Measurements from ENCODE around the gene NOL9.

DNA sequence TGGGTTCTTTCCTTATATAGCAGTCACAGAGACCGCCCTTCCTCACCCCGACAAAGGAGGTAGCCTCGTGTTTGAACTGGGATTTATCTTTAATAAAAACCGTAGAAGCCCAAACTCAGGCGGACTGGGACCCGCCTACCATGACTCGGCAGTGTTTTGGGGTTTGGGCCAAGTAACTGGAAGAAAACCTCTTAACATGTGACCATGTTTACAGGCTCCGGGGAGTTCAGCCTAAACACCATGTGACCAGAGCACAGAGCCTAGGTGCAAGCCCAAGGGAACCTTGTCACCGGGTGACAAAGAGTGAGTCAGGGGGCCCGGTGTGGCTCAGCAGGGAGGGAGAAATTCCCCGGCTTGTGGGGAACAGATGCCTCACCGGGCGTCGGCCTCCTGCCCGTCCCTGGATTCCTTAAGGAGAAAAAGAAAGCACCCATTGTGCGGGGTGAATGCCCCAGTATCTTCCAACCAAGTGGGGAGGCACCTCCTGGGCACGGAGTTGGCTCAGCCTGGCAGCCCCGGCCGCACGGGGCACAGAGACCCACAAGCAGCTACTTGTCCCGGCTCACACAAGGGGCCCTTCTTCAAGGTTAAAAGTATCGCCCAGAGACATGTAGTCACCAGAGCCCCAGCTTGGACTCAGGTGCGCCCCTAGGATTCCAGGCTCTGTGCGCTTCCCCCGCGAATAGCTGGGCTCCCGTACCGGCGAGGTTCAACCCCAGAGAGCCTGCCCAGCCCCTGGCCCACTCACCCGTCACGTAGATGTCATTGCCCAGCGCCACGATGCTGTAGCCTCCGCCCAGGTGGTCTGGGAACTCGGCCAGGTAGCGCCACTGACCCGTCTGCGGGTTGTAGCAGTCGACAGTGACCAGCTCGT, 47.0 kb upstream of the NOL9 start:
- TF ChIP-seq, protein P1, sequence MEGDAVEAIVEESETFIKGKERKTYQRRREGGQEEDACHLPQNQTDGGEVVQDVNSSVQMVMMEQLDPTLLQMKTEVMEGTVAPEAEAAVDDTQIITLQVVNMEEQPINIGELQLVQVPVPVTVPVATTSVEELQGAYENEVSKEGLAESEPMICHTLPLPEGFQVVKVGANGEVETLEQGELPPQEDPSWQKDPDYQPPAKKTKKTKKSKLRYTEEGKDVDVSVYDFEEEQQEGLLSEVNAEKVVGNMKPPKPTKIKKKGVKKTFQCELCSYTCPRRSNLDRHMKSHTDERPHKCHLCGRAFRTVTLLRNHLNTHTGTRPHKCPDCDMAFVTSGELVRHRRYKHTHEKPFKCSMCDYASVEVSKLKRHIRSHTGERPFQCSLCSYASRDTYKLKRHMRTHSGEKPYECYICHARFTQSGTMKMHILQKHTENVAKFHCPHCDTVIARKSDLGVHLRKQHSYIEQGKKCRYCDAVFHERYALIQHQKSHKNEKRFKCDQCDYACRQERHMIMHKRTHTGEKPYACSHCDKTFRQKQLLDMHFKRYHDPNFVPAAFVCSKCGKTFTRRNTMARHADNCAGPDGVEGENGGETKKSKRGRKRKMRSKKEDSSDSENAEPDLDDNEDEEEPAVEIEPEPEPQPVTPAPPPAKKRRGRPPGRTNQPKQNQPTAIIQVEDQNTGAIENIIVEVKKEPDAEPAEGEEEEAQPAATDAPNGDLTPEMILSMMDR (IDR thresholded peaks at IDR 0.05) = no peak
- peak; percentile 40 to 80 for TF ChIP-seq POLR2A (IDR thresholded peaks at IDR 0.05)
